ENCODE results near the gene ZFX. TPM values are rescaled to one million over a fixed set of nuclear protein-coding genes. Genes with fewer than 3 reads are reported as not detected.

Gene ZFX
- total RNA-seq, 4 donors from 2014 or later, result 31.4 to 61.3 (median 45.0) TPM

GRCh38 chrX:24189490-24189889 lies 40.0 kb downstream of the ZFX start:
- Histone ChIP-seq H3K27me3 (no peaks in the 10 kb centered on the region), H3K4me3 (no peak overlapping the region), H3K4me1 (peaks cover 5% of the 10 kb centered on the region), H3K9me3 (no peaks in the 10 kb centered on the region), H3K36me3 (no peaks in the 10 kb centered on the region), H3K27ac (no peak overlapping the region)
- DNase-seq (ENCODE audit: low spot score in 2 of 2), result no peak
- no peak for TF ChIP-seq POLR2AphosphoS5 (IDR thresholded peaks at IDR 0.05)
- no peak for TF ChIP-seq EP300 (IDR thresholded peaks at IDR 0.05)
- TF ChIP-seq, protein P1, sequence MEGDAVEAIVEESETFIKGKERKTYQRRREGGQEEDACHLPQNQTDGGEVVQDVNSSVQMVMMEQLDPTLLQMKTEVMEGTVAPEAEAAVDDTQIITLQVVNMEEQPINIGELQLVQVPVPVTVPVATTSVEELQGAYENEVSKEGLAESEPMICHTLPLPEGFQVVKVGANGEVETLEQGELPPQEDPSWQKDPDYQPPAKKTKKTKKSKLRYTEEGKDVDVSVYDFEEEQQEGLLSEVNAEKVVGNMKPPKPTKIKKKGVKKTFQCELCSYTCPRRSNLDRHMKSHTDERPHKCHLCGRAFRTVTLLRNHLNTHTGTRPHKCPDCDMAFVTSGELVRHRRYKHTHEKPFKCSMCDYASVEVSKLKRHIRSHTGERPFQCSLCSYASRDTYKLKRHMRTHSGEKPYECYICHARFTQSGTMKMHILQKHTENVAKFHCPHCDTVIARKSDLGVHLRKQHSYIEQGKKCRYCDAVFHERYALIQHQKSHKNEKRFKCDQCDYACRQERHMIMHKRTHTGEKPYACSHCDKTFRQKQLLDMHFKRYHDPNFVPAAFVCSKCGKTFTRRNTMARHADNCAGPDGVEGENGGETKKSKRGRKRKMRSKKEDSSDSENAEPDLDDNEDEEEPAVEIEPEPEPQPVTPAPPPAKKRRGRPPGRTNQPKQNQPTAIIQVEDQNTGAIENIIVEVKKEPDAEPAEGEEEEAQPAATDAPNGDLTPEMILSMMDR (IDR thresholded peaks at IDR 0.05), result no peak
- no peak for TF ChIP-seq POLR2A (IDR thresholded peaks at IDR 0.05)
- WGBS, result 61% methylated on average over 2 of the region's 2 CpGs

DNA sequence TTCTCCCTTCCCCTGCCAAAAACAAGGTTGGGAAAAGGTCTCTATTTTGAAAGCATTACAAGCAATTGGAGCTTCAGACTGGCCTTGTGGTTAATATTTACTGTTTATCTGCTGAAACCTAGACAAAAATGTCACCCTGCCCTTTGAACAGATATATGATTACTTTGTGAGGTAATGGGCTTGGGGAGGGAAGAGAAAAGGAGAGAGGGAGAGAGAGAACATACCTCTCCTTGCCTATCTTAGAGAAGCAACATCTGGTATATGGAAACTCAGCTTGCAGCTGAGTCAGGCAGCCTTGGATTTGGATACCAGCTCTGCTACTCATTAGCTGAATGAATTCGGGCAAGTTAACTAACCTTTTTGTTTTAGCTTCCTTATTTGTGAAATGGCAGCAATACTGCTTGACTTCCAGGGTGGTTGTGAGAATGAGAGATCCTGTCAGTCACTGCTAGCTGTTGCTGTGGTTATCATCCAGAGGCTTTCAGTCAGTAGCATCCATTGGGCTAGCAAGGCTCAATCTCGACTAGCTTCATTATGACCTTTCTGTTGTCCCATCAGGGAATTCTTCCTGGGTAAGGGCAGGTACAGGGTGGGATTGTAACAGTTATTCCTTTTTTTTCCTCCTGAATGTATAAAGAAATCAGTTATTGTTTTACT lies 41.1 kb downstream of the ZFX start:
- H3K9me3 ChIP-seq, result no peaks in the 10 kb centered on the region
- no peaks in the 10 kb centered on the region for H3K36me3 ChIP-seq
- H3K27me3 ChIP-seq, result no peaks in the 10 kb centered on the region
- TF ChIP-seq, protein P1 (IDR thresholded peaks at IDR 0.05), result no peak
- TF ChIP-seq POLR2AphosphoS5 (IDR thresholded peaks at IDR 0.05), result no peak
- no peak for TF ChIP-seq POLR2A (IDR thresholded peaks at IDR 0.05)
- TF ChIP-seq EP300 (IDR thresholded peaks at IDR 0.05), result no peak
- peaks cover 5% of the 10 kb centered on the region for H3K4me1 ChIP-seq
- H3K4me3 ChIP-seq, result no peak overlapping the region
- no peak for DNase-seq (ENCODE audit: low spot score in 2 of 2)
- no peak overlapping the region for H3K27ac ChIP-seq
- 71% methylated on average over 2 of the region's 2 CpGs for WGBS

DNA sequence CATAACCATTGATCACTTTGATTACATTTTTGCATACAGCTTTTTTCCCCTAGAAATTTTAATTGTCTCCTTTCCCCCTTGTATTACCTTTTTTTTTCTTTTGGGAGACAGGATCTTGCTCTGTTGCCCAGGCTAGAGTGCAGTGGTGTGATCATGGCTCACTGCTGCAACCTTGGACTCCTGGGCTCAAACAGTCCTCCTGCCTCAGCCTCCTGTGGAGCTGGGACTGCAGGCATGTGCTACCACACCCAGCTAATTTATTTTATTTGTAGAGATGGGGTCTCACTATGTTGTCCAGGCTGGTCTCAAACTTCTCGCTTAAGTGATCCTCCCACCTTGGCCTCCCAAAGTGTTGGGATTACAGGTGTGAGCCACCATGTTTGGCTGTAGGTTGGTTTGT lies 47.0 kb downstream of the ZFX start:
- no peaks in the 10 kb centered on the region for H3K27me3 ChIP-seq
- peaks cover 7% of the 10 kb centered on the region for H3K4me1 ChIP-seq
- H3K27ac ChIP-seq, result no peak overlapping the region
- H3K9me3 ChIP-seq, result no peaks in the 10 kb centered on the region
- TF ChIP-seq POLR2AphosphoS5 (IDR thresholded peaks at IDR 0.05) (no peak), EP300 (IDR thresholded peaks at IDR 0.05) (no peak)
- no peak overlapping the region for H3K4me3 ChIP-seq
- H3K36me3 ChIP-seq, result no peaks in the 10 kb centered on the region
- no peak for DNase-seq (ENCODE audit: low spot score in 2 of 2)
- WGBS, result 100% methylated on average over 1 of the region's 1 CpG

DNA sequence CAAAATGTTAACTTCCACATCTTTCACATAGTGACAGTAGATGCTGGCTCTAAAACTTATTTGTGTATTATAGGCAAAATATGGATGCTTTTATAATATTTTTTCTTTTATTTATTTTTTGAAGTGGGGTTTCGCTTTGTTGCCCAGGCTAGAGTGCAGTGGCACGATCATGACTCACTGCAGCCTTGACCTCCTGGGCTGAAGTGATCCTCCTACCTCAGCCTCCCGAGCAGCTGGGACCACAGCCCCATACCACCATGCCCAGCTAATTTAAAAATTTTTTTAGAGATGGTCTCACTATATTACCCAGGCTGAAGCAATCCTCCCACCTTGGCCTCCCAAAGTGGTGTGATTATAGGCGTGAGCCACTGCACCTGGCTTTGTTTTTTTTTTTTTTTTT lies 48.6 kb downstream of the ZFX start:
- DNase-seq (ENCODE audit: low spot score in 2 of 2), result no peak
- H3K9me3 ChIP-seq, result no peaks in the 10 kb centered on the region
- WGBS, result 98% methylated on average over 4 of the region's 4 CpGs
- peaks cover 7% of the 10 kb centered on the region for H3K4me1 ChIP-seq
- H3K27ac ChIP-seq, result no peak overlapping the region
- no peaks in the 10 kb centered on the region for H3K36me3 ChIP-seq
- no peaks in the 10 kb centered on the region for H3K27me3 ChIP-seq
- TF ChIP-seq, protein P1 (IDR thresholded peaks at IDR 0.05), result no peak
- TF ChIP-seq EP300 (IDR thresholded peaks at IDR 0.05) (no peak), POLR2A (IDR thresholded peaks at IDR 0.05) (no peak), POLR2AphosphoS5 (IDR thresholded peaks at IDR 0.05) (no peak)
- H3K4me3 ChIP-seq, result no peak overlapping the region

GRCh38 chrX:24200133-24200532 lies 50.6 kb downstream of the ZFX start:
- H3K4me3 ChIP-seq, result no peak overlapping the region
- TF ChIP-seq, protein P1 (IDR thresholded peaks at IDR 0.05), result no peak
- TF ChIP-seq POLR2A (IDR thresholded peaks at IDR 0.05) (no peak), EP300 (IDR thresholded peaks at IDR 0.05) (no peak), POLR2AphosphoS5 (IDR thresholded peaks at IDR 0.05) (no peak)
- H3K36me3 ChIP-seq, result no peaks in the 10 kb centered on the region
- H3K9me3 ChIP-seq, result no peaks in the 10 kb centered on the region
- no peak for DNase-seq (ENCODE audit: low spot score in 2 of 2)
- no peaks in the 10 kb centered on the region for H3K27me3 ChIP-seq
- WGBS, result 53% methylated on average over 2 of the region's 2 CpGs
- H3K4me1 ChIP-seq, result peaks cover 7% of the 10 kb centered on the region
- no peak overlapping the region for H3K27ac ChIP-seq

DNA sequence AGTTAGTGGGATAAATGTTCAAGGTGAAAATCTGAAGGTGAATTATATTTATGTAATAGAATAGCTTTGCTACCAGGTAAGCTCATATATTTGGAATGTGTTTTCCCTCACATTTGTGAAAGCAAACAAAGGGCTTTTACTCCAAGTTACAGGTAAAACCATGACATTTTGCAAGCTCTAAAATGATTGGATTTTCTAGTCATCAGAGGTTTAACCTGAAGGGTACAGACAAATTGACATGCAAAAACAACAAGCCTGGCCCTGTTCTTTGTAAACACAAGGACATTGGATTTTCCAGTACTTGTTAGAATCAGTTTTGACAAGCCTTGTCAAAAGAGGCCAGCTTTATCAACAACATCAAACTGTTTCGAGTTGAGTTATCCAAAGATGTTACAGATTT lies 51.7 kb downstream of the ZFX start:
- 55% methylated on average over 1 of the region's 1 CpG for WGBS
- no peak for DNase-seq (ENCODE audit: low spot score in 2 of 2)
- no peak overlapping the region for H3K27ac ChIP-seq

More for the DNA sequence above, 51.7 kb downstream of the ZFX start:
- H3K36me3 ChIP-seq, result no peaks in the 10 kb centered on the region
- TF ChIP-seq POLR2A (IDR thresholded peaks at IDR 0.05) (no peak), EP300 (IDR thresholded peaks at IDR 0.05) (no peak), POLR2AphosphoS5 (IDR thresholded peaks at IDR 0.05) (no peak)
- TF ChIP-seq, protein P1 (IDR thresholded peaks at IDR 0.05), result no peak
- H3K27me3 ChIP-seq, result no peaks in the 10 kb centered on the region
- no peaks in the 10 kb centered on the region for H3K9me3 ChIP-seq
- peaks cover 7% of the 10 kb centered on the region for H3K4me1 ChIP-seq
- no peak overlapping the region for H3K4me3 ChIP-seq

Measured in suprapubic skin (tissue), 4 donors.